ENCODE results near the gene EGFR.

EGFR gene

DNA sequence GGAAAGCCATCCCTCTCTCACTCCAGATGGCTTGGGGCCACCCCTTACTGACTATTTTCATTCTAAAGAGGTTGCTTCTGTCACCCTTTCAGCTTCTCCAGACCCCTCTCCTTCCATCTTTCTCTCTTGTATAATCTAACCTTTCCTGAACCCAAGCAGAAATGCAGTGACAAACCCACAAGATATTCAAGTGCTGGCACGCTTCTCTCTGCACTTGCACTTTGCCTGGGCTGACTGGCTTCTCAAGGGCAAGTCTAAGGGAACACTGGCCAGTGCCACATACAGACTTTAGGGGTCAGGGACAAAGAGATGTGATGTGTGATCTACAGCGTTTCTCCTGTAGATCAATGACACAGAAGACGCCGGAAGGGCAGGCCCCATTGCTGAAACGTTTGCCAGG lies 195.9 kb downstream of the EGFR start:
- TF ChIP-seq, protein P1, sequence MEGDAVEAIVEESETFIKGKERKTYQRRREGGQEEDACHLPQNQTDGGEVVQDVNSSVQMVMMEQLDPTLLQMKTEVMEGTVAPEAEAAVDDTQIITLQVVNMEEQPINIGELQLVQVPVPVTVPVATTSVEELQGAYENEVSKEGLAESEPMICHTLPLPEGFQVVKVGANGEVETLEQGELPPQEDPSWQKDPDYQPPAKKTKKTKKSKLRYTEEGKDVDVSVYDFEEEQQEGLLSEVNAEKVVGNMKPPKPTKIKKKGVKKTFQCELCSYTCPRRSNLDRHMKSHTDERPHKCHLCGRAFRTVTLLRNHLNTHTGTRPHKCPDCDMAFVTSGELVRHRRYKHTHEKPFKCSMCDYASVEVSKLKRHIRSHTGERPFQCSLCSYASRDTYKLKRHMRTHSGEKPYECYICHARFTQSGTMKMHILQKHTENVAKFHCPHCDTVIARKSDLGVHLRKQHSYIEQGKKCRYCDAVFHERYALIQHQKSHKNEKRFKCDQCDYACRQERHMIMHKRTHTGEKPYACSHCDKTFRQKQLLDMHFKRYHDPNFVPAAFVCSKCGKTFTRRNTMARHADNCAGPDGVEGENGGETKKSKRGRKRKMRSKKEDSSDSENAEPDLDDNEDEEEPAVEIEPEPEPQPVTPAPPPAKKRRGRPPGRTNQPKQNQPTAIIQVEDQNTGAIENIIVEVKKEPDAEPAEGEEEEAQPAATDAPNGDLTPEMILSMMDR (conservative IDR thresholded peaks at IDR 0.05; ENCODE audit: control insufficient read depth, insufficient read depth, low read depth, low read length) = no peak
- no peak overlapping the region for H3K4me3 ChIP-seq (ENCODE audit: control insufficient read depth, low read depth, low read length)
- no peak for DNase-seq (ENCODE audit: low read depth)

DNA sequence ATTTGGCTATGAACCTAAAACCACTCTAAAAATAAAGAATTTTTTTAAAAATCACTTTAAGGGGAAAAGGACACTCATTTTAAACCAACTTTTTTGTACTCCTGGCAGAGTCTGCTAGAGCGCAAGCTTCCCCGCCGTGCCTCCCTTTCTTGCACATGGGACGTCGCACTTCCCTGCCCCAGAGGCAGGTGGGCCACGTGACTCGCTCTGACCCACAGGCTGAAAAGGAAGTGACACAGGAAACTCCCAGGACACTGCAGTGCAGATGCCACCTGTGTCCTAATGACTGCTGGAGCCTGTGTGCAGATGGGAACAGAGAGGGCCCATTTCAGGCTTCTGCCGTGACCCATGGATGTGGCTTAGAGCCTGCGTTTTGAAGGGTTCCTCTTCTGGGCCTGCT lies 204.2 kb downstream of the EGFR start:
- no peak overlapping the region for H3K4me3 ChIP-seq (ENCODE audit: control insufficient read depth, low read depth, low read length)
- TF ChIP-seq, protein P1 (conservative IDR thresholded peaks at IDR 0.05; ENCODE audit: control insufficient read depth, insufficient read depth, low read depth, low read length) = no peak
- DNase-seq (ENCODE audit: low read depth) = no peak

DNA sequence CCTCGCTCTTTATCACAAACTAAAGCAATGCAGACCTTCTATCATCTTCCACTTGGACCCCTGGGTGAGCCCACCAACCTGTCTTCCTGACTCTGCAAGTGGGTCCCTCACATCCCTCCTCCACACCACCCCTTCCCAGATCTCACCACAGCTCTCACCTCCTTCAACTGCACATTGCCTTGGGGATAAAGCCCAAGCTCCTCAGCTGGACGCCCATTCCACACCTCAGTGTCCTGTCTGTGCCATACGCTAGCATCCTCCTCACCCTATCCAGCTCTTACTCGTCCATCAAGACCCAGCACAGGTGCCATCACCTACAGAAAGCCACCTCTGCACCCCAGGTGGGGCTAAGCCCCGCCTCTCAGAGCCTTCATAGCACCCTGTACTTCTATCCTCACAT lies 205.3 kb downstream of the EGFR start:
- TF ChIP-seq, protein P1 (conservative IDR thresholded peaks at IDR 0.05; ENCODE audit: control insufficient read depth, insufficient read depth, low read depth, low read length) = no peak
- no peak for DNase-seq (ENCODE audit: low read depth)
- H3K4me3 ChIP-seq (ENCODE audit: control insufficient read depth, low read depth, low read length) = no peak overlapping the region

DNA sequence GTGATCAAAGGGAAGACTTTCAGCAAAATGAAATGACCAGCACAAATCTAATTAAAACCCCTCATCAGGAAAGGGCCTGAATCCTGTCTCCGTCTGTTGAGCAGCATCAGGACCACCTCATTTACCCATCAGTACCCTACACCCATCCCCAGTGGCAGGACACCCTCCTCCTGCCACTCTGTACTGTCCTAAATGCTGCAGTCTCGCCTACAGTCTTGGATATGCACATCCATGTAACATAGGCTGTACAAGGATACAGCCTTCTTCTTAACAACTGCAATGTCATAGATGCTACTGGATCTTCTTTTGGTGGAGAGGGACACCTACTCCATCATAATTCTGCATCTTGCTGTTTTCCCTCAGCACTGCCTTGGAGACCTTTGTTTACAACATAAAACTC lies 206.0 kb downstream of the EGFR start:
- H3K4me3 ChIP-seq (ENCODE audit: control insufficient read depth, low read depth, low read length) = no peak overlapping the region
- TF ChIP-seq, protein P1 (conservative IDR thresholded peaks at IDR 0.05; ENCODE audit: control insufficient read depth, insufficient read depth, low read depth, low read length) = no peak

DNA sequence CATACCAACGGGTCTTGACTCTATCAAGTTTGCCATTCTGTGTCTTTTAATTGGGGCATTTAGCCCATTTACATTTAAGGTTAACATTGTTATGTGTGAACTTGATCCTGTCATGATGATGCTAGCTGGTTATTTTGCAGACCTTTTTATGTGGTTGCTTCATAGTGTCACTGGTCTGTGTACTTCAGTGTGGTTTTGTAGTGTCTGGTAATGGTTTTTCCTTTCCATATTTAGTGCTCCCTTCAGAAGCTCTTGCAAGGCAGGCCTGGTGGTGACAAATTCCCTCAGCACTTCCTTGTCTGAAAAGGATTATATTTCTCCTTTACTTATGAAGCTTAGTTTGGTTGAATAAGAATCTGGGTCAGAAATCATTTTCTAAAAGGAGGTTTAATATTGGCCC lies 211.2 kb downstream of the EGFR start:
- TF ChIP-seq, protein P1 (conservative IDR thresholded peaks at IDR 0.05; ENCODE audit: control insufficient read depth, insufficient read depth, low read depth, low read length) = no peak
- no peak overlapping the region for H3K4me3 ChIP-seq (ENCODE audit: control insufficient read depth, low read depth, low read length)
- no peak for DNase-seq (ENCODE audit: low read depth)

More for the DNA sequence above, 206.0 kb downstream of the EGFR start:
- DNase-seq (ENCODE audit: low read depth) = no peak

DNA sequence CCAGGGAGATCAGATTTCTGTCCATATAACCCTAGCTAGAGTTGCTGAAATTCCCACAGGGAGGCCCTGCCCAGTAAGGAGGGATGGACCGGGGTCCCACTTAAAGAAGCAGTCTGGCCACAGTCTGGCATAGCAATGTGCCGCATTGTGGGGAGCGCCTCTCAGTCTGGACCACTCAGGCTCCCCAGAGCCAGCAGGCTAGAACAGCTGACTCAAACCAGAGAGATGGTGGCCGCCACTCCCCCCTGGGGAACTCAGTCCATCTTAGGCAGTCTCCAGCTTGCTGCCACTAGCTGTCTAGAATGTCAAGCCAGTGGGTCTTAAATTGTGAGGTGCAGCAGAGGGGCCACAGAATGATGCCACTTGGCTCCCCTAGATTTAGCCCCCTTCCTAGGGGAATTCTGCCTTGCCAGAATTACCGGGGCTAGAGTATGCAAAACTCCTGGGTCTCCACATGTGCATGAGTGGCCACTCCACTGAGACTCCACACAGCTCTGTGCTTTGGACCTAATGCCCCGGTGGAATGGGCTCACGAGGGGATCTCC lies 213.0 kb downstream of the EGFR start:
- TF ChIP-seq, protein P1 (conservative IDR thresholded peaks at IDR 0.05; ENCODE audit: control insufficient read depth, insufficient read depth, low read depth, low read length) = no peak
- no peak overlapping the region for H3K4me3 ChIP-seq (ENCODE audit: control insufficient read depth, low read depth, low read length)
- DNase-seq (ENCODE audit: low read depth) = no peak

DNA sequence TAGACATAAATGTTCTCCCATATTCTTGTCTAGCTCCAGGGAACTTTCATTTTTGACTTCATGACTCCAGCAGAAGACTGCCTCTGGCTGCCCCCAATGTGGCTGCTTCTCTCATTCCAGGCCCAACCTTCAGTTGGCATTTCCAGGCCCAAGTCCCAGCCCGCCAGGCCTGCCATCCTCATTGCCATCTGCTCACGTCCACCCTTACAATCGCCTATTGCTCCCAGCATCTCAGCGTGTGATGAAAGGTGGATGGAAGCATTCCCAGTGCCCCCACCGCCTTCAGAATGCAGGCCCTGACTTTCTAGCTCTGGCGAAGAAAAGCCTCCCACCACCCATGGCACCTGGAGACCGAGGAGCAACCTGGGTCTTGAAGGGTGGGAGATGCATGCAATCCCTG lies 214.2 kb downstream of the EGFR start:
- no peak for DNase-seq (ENCODE audit: low read depth)
- TF ChIP-seq, protein P1 (conservative IDR thresholded peaks at IDR 0.05; ENCODE audit: control insufficient read depth, insufficient read depth, low read depth, low read length) = no peak
- no peak overlapping the region for H3K4me3 ChIP-seq (ENCODE audit: control insufficient read depth, low read depth, low read length)

All from fibroblast of mammary gland (primary cell).